ENCODE measurements around the gene RGS6. TPM values are rescaled to one million over a fixed set of nuclear protein-coding genes. Genes with fewer than 3 reads are reported as not detected.

RGS6 gene
- total RNA-seq, 2 experiments from 2014 or later = 0.10 to 0.44 TPM

DNA sequence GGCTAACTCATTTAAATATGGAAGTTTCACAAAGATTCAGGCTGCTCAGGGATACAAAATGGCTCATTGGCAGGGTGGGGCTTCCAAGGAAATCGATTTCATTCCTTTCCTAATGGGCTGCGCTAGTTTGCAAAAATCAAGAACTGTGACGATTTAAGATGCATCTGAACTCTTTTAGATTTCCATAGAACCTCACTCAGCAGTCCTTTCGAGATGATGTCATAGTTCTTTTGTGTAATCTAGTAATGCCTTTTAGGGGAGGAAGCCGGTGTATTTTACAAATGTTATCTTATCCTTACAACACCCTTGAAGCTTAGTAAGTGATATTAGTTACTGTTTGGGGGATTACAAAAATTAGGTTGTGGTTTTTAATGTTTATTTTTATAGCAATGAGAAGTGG, 239.8 kb downstream of the RGS6 start:
- H3K36me3 Mint-ChIP-seq = no peaks in the 10 kb centered on the region
- no peak overlapping the region for H3K4me3 Mint-ChIP-seq
- no peaks in the 10 kb centered on the region for H3K4me1 Mint-ChIP-seq
- H3K27ac Mint-ChIP-seq = no peak overlapping the region
- no peak for DNase-seq
- no peaks in the 10 kb centered on the region for H3K9me3 Mint-ChIP-seq
- peaks cover 11% of the 10 kb centered on the region for H3K27me3 Mint-ChIP-seq

GRCh38 chr14:72172597-72172996, 240.4 kb downstream of the RGS6 start:
- Mint-ChIP-seq H3K27me3 (peaks cover 15% of the 10 kb centered on the region), H3K27ac (no peak overlapping the region), H3K9me3 (no peaks in the 10 kb centered on the region), H3K4me1 (no peaks in the 10 kb centered on the region), H3K36me3 (no peaks in the 10 kb centered on the region), H3K4me3 (no peak overlapping the region)
- no peak for DNase-seq

- no peak overlapping the region for H3K4me3 Mint-ChIP-seq
- H3K4me1 Mint-ChIP-seq = no peaks in the 10 kb centered on the region
- H3K9me3 Mint-ChIP-seq = no peaks in the 10 kb centered on the region
- no peak overlapping the region for H3K27ac Mint-ChIP-seq
- no peaks in the 10 kb centered on the region for H3K36me3 Mint-ChIP-seq
- peaks cover 20% of the 10 kb centered on the region for H3K27me3 Mint-ChIP-seq
- DNase-seq = no peak
Measured at GRCh38 chr14:72173038-72173720, 240.9 kb downstream of the RGS6 start.

DNA sequence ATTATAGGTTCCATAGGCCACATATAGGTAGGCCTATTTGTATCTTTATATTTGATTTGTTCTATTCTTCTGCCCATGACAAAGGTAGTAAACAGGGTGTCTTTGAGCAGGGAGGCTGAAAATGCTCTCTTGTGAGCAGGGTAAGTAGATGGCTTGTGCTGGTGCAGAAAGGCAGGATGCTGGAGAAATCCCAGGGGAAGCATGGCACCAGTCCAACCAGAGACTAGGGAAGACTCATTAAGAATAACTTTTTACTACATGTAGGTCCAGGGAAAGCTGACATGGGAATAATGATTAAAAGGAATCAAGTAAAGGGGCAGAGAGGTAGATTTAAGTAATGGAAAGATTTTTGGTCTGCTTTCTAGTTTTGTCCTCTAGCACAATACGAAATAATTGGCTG, 245.0 kb downstream of the RGS6 start:
- Mint-ChIP-seq H3K4me1 (no peaks in the 10 kb centered on the region), H3K4me3 (no peak overlapping the region), H3K36me3 (no peaks in the 10 kb centered on the region), H3K27ac (no peak overlapping the region), H3K9me3 (no peaks in the 10 kb centered on the region), H3K27me3 (peaks cover 32% of the 10 kb centered on the region)
- DNase-seq = no peak

- H3K36me3 Mint-ChIP-seq = no peaks in the 10 kb centered on the region
- no peak overlapping the region for H3K27ac Mint-ChIP-seq
- no peak overlapping the region for H3K4me3 Mint-ChIP-seq
- no peak for DNase-seq
- no peaks in the 10 kb centered on the region for H3K9me3 Mint-ChIP-seq
- H3K27me3 Mint-ChIP-seq = peaks cover 35% of the 10 kb centered on the region
- peaks cover 9% of the 10 kb centered on the region for H3K4me1 Mint-ChIP-seq
Measured at GRCh38 chr14:72178517-72178916, 246.3 kb downstream of the RGS6 start.

- Mint-ChIP-seq H3K27me3 (peaks cover 25% of the 10 kb centered on the region), H3K27ac (no peak overlapping the region), H3K36me3 (no peaks in the 10 kb centered on the region), H3K9me3 (no peaks in the 10 kb centered on the region), H3K4me1 (peaks cover 9% of the 10 kb centered on the region), H3K4me3 (no peak overlapping the region)
- no peak for DNase-seq
Measured at GRCh38 chr14:72182708-72183432, 250.6 kb downstream of the RGS6 start.

- Mint-ChIP-seq H3K36me3 (no peaks in the 10 kb centered on the region), H3K27me3 (peaks cover 21% of the 10 kb centered on the region), H3K27ac (no peak overlapping the region), H3K4me1 (peaks cover 9% of the 10 kb centered on the region), H3K9me3 (no peaks in the 10 kb centered on the region), H3K4me3 (no peak overlapping the region)
- no peak for DNase-seq
Measured at GRCh38 chr14:72183631-72184030, 251.4 kb downstream of the RGS6 start.

- DNase-seq = no peak
- Mint-ChIP-seq H3K9me3 (no peaks in the 10 kb centered on the region), H3K36me3 (no peaks in the 10 kb centered on the region), H3K27me3 (peaks cover 10% of the 10 kb centered on the region), H3K4me1 (peaks cover 9% of the 10 kb centered on the region), H3K27ac (no peak overlapping the region), H3K4me3 (no peak overlapping the region)
Measured at GRCh38 chr14:72186523-72186922, 254.3 kb downstream of the RGS6 start.

DNA sequence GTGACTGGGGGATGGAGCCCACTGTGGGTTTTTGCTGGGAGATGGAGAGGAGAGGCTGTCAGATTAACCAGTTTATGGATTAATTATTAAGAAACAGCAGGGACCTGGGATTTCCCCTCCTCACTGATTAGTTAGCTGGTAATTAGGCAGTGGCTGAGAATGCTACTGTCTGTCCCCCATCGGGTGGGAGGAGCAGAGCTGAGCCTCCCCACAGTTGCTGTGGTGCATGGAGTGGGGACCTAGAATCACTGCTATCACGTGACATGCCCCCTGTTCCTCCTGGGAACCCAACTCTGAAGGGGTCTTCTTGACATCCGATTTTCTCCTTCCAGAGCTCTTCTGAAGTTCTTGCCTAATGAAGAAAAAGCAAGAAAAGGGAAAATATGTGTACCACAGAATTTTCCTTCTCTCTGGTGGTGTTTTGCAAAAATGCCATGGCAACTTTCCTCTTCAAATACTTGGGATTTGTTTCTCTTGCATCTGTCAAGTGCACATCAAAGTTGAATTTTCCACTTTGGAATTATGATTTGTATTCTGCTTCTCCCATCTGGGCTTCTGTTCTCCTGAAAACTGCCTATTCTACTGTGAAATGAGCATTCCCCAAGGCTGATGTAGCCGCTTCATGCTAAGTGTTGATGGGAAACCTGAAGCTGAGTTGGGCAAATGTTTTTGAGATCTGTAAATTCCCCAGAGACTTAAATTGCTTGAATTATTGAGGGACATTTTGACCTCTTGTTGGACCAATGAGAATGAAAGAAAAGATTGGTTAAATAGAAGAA, 264.2 kb downstream of the RGS6 start:
- no peaks in the 10 kb centered on the region for H3K9me3 Mint-ChIP-seq

DNA sequence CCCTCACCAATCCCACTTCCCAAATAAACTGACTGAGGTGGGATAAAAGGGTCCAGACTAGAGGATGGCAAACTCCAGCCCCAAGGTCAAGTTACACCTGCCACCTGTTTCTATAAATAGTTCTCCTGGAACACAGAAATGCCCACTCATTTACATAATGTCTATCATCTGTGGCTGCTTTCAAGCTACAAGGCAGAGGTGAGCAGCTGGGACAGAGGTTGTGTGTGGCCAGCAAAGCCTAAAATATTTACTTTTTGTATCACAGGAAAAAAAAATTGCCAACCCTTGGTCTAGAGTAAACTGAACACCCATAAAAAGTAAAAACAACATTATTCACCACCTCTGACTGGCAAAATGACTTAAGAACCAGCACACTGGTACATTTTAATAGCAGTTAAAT, 269.4 kb downstream of the RGS6 start:
- no peaks in the 10 kb centered on the region for H3K27me3 Mint-ChIP-seq
- H3K27ac Mint-ChIP-seq = no peak overlapping the region
- no peak for DNase-seq
- no peaks in the 10 kb centered on the region for H3K4me1 Mint-ChIP-seq
- H3K36me3 Mint-ChIP-seq = no peaks in the 10 kb centered on the region
- peaks cover 1% of the 10 kb centered on the region for H3K9me3 Mint-ChIP-seq
- H3K4me3 Mint-ChIP-seq = no peak overlapping the region

More for the DNA sequence above, 264.2 kb downstream of the RGS6 start:
- Mint-ChIP-seq H3K27ac (no peak overlapping the region), H3K4me3 (no peak overlapping the region), H3K4me1 (no peaks in the 10 kb centered on the region), H3K27me3 (no peaks in the 10 kb centered on the region), H3K36me3 (no peaks in the 10 kb centered on the region)
- DNase-seq = no peak

GRCh38 chr14:72213424-72213823, 281.2 kb downstream of the RGS6 start:
- DNase-seq = no peak
- Mint-ChIP-seq H3K27me3 (no peaks in the 10 kb centered on the region), H3K27ac (no peak overlapping the region), H3K36me3 (no peaks in the 10 kb centered on the region), H3K9me3 (peaks cover 4% of the 10 kb centered on the region), H3K4me1 (no peaks in the 10 kb centered on the region), H3K4me3 (no peak overlapping the region)

GRCh38 chr14:72215080-72215479, 282.9 kb downstream of the RGS6 start:
- no peaks in the 10 kb centered on the region for H3K4me1 Mint-ChIP-seq
- peaks cover 4% of the 10 kb centered on the region for H3K27me3 Mint-ChIP-seq
- no peaks in the 10 kb centered on the region for H3K36me3 Mint-ChIP-seq
- no peak for DNase-seq
- H3K4me3 Mint-ChIP-seq = no peak overlapping the region
- no peak overlapping the region for H3K27ac Mint-ChIP-seq
- H3K9me3 Mint-ChIP-seq = peaks cover 6% of the 10 kb centered on the region

GRCh38 chr14:72217135-72217534, 284.9 kb downstream of the RGS6 start:
- Mint-ChIP-seq H3K9me3 (peaks cover 20% of the 10 kb centered on the region), H3K36me3 (no peaks in the 10 kb centered on the region), H3K4me1 (no peaks in the 10 kb centered on the region), H3K27me3 (peaks cover 8% of the 10 kb centered on the region), H3K4me3 (no peak overlapping the region), H3K27ac (no peak overlapping the region)
- no peak for DNase-seq

DNA sequence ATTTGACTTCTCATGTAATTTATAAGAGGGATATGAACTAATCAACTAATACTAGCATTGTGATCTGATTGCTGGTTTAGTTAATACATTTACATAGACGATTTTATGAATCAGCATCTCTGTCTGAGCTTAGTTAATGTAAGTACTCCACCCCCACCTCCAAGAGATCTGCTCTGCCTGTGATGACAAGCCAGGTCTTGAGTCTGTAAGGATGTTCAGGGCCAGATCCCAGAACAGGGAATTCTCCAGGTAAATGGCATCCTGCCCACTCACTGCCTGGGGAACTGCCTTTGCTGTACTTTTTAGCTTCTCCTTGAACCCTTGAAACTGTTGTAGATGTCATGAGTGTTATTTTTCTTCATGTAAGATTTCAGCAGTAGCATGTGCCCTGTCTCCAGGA, 289.8 kb downstream of the RGS6 start:
- Mint-ChIP-seq H3K4me1 (no peaks in the 10 kb centered on the region), H3K27ac (no peak overlapping the region), H3K9me3 (peaks cover 16% of the 10 kb centered on the region), H3K27me3 (peaks cover 8% of the 10 kb centered on the region), H3K4me3 (no peak overlapping the region), H3K36me3 (no peaks in the 10 kb centered on the region)
- no peak for DNase-seq

DNA sequence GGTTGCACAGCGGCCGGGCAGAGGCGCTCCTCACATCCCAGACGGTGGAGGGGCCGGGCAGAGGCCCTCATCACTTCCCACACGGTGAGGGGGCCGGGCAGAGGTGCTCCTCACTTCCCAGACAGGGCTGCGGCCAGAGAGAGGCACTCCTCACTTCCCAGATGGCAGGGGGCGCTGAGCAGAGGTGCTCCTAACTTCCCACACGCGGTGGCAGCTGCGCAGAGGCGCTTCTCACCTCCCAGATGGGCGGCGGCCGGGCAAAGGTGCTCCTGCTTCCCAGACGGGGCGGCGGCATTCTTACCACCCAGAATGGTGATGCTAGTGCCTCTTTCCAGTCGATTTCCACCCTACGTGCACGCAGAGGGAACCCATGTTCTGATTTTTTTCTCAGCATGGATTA, 304.4 kb downstream of the RGS6 start:
- Mint-ChIP-seq H3K4me1 (no peaks in the 10 kb centered on the region), H3K27me3 (peaks cover 3% of the 10 kb centered on the region), H3K36me3 (no peaks in the 10 kb centered on the region), H3K4me3 (no peak overlapping the region), H3K9me3 (no peaks in the 10 kb centered on the region), H3K27ac (no peak overlapping the region)
- no peak for DNase-seq

Measured in activated naive CD8-positive, alpha-beta T cell treated with anti-CD3 and anti-CD28 coated beads for 36 hours (primary cell).